K562 (cell line): Measurements from ENCODE around the gene PITHD1. TPM values are rescaled to one million over a fixed set of nuclear protein-coding genes. Genes with fewer than 3 reads are reported as not detected.
A peak's percentile ranks its signal among the peaks of the same experiment; 100 is the strongest.

Experiments used
- ATAC-seq: fragments of 200-7000 bp; cut with Tn5 transposase; 3 replicates; pipeline ENCODE4 v1.9.1; 2020; ENCODE audit warnings: moderate library complexity
- BruUV-seq: library from RNA; stranded (reverse); fragments of 400-500 nt; replicated peaks from 2 replicates; lab custom pipeline; 2021; lab: Mats Ljungman, UMichigan
- CTCF ChIA-PET: fragments of 300-600 bp; formaldehyde crosslinking; extraction: SDS; loops from one replicate; lab custom pipeline; 2021; ENCODE audit warnings: low intra/inter-chr PET ratio; lab: Yijun Ruan, JAX
- POLR2A ChIA-PET: fragments of 300-600, 350-650 bp; sonication (Branson Sonifier 250); formaldehyde crosslinking; extraction: SDS; loops from one replicate; lab custom pipeline; 2021; ENCODE audit warnings: antibody characterized with exemption, inconsistent platforms; lab: Yijun Ruan, JAX
- DNase-seq, 4 experiments: peaks; one replicate each; pipeline versions ENCODE4 v3.0.0 to v3.0.0-alpha.2; 2011 to 2018; ENCODE audit warnings: low spot score in 3 of 4, mixed read lengths in 3 of 4; ENCODE audit errors: extremely low read depth in 1 of 4
- FAIRE-seq: peaks from 2 replicates; lab custom pipeline; 2011; peaks lifted over from hg19 to GRCh38; lab: Jason Lieb, UNC
- H2AFZ ChIP-seq: 2 replicates; pipeline ENCODE4 v1.6.0; 2011; ENCODE audit warnings: low read depth, low read length, control low read depth, inconsistent platforms
- H3K27ac ChIP-seq: fragments of 200-600 bp; 3 replicates; pipeline ENCODE4 v1.8.0; 2011; ENCODE audit warnings: low read depth, mild to moderate bottlenecking, control low read depth, inconsistent platforms, low read length, moderate library complexity, mixed read lengths; ENCODE audit errors: extremely low read depth
- H3K27me3 ChIP-seq, 2 experiments: fragments of 300-600 bp in 1 of 2; 2 replicates in 1 of 2; 3 replicates in 1 of 2; pipeline versions ENCODE4 v1.6.0 to v1.8.0; 2011; ENCODE audit warnings: inconsistent platforms in 2 of 2, low read length in 2 of 2, mild to moderate bottlenecking in 1 of 2, mixed read lengths in 1 of 2, moderate library complexity in 1 of 2; ENCODE audit not compliant: control insufficient read depth in 2 of 2, insufficient read depth in 2 of 2
- H3K36me3 ChIP-seq: fragments of 300-600 bp; 3 replicates; pipeline ENCODE4 v1.8.0; 2011; ENCODE audit warnings: mild to moderate bottlenecking, low read length, inconsistent platforms; ENCODE audit not compliant: control insufficient read depth, insufficient read depth
- H3K4me1 ChIP-seq, 2 experiments: fragments of 200-600 bp in 1 of 2; replicated peaks in 1 of 2; 2 replicates in 1 of 2; 3 replicates in 1 of 2; pipeline versions ENCODE4 v1.5.1 to v1.8.0; 2011; ENCODE audit warnings: inconsistent platforms in 2 of 2, low read length in 2 of 2, mild to moderate bottlenecking in 1 of 2, mixed read lengths in 1 of 2, moderate library complexity in 1 of 2; ENCODE audit not compliant: control insufficient read depth in 2 of 2, insufficient read depth in 2 of 2
- H3K4me2 ChIP-seq: 2 replicates; pipeline ENCODE4 v1.6.1; 2011; ENCODE audit warnings: low read length, control low read depth, inconsistent platforms, mixed read lengths; ENCODE audit not compliant: insufficient read depth
- H3K4me3 ChIP-seq: fragments of 200-600 bp; sonication (generic), shearing (Covaris generic); 2 replicates; pipeline ENCODE4 v1.5.1; 2016; ENCODE audit warnings: control low read depth, inconsistent platforms
- H3K79me2 ChIP-seq: fragments of 200-600 bp; 3 replicates; pipeline ENCODE4 v1.8.0; 2011; ENCODE audit warnings: low read length, inconsistent platforms; ENCODE audit not compliant: control insufficient read depth, insufficient read depth
- H3K9ac ChIP-seq, 2 experiments: 2 replicates each; pipeline versions ENCODE4 v1.6.0 to v1.6.1; 2011; ENCODE audit warnings: low read depth in 2 of 2, low read length in 2 of 2, control low read depth in 1 of 2, inconsistent platforms in 1 of 2, mild to moderate bottlenecking in 1 of 2, mixed read lengths in 1 of 2; ENCODE audit not compliant: insufficient read depth in 1 of 2
- H3K9me1 ChIP-seq: one replicate; pipeline ENCODE4 v1.6.0; 2011; ENCODE audit warnings: inconsistent platforms, mild to moderate bottlenecking, low read length, moderate library complexity; ENCODE audit not compliant: control insufficient read depth, insufficient read depth
- H3K9me3 ChIP-seq: replicated peaks from 2 replicates; pipeline ENCODE4 v1.5.1; 2011; ENCODE audit warnings: low read depth, low read length, inconsistent platforms; ENCODE audit not compliant: control insufficient read depth, insufficient read depth
- H4K20me1 ChIP-seq: replicated peaks from 2 replicates; pipeline ENCODE4 v1.6.1; 2011; ENCODE audit warnings: low read length, inconsistent platforms, mixed read lengths; ENCODE audit not compliant: control insufficient read depth, insufficient read depth
- CREM ChIP-seq: IDR thresholded peaks from 2 replicates; pipeline ENCODE4 v1.6.1; 2014; ENCODE audit warnings: antibody characterized with exemption, low read depth
- CTCFL ChIP-seq: IDR thresholded peaks from 2 replicates; pipeline ENCODE4 v1.6.1; 2011; ENCODE audit warnings: borderline replicate concordance, low read depth, mild to moderate bottlenecking, moderate library complexity, low read length; ENCODE audit not compliant: insufficient read depth, poor library complexity, severe bottlenecking
- DPF2 ChIP-seq: fragments of 450-650 bp; IDR thresholded peaks from 2 replicates; pipeline ENCODE4 v1.6.1; 2016
- ETV5 ChIP-seq: sonication (generic); formaldehyde crosslinking; IDR thresholded peaks from 2 replicates; pipeline ENCODE4 v1.4.0; 2020; ENCODE audit warnings: low read depth, mild to moderate bottlenecking, missing genetic modification reagents
- FOSL1 ChIP-seq: fragments of 200-800 bp; sonication (Bioruptor generic); conservative IDR thresholded peaks from 2 replicates; pipeline ENCODE4 v1.6.1; 2016; ENCODE audit warnings: missing genetic modification characterization, missing compliant biosample characterization
- KAT7 ChIP-seq: sonication (generic); formaldehyde crosslinking; IDR thresholded peaks from 2 replicates; pipeline ENCODE4 v1.8.0; 2022; ENCODE audit warnings: missing genetic modification reagents, mild to moderate bottlenecking, borderline replicate concordance
- RBM22 ChIP-seq: fragments of 200-400 bp; formaldehyde crosslinking; IDR thresholded peaks from 2 replicates; pipeline ENCODE4 v1.6.1; 2018; ENCODE audit warnings: low read length, low read depth; ENCODE audit not compliant: poor library complexity, severe bottlenecking
- SMARCA4 ChIP-seq: fragments of 450-650 bp; IDR thresholded peaks from 2 replicates; pipeline ENCODE4 v1.6.1; 2016
- ZBTB7A ChIP-seq: IDR thresholded peaks from 2 replicates; pipeline ENCODE4 v1.6.1; 2011; ENCODE audit warnings: low read depth, mild to moderate bottlenecking, low read length, moderate library complexity, borderline replicate concordance; ENCODE audit not compliant: control insufficient read depth
- ZNF263 ChIP-seq: sonication (generic); formaldehyde crosslinking; IDR thresholded peaks from 2 replicates; pipeline ENCODE4 v1.8.0; 2022; ENCODE audit warnings: mild to moderate bottlenecking, missing genetic modification reagents, borderline replicate concordance
- ZNF740 ChIP-seq, 3 experiments: fragments of 200-800 bp in 1 of 3; sonication (Bioruptor generic) in 1 of 3; sonication (generic) in 1 of 3; formaldehyde crosslinking in 1 of 3; IDR thresholded peaks; 2 replicates each; pipeline versions ENCODE4 v1.6.1 to v1.8.0; 2016 to 2022; ENCODE audit warnings: mild to moderate bottlenecking in 2 of 3, missing compliant biosample characterization in 2 of 3, missing genetic modification characterization in 2 of 3, missing genetic modification reagents in 1 of 3
- WGBS: fragments of 100-300 bp; shearing (Covaris generic); methylation state at CpG from one replicate; pipeline ENCODE4 v1.1.6; 2016; ENCODE audit warnings: low coverage, mixed read lengths; ENCODE audit not compliant: insufficient coverage; ENCODE audit errors: missing lambda C conversion rate; 5-methylcytosine and 5-hydroxymethylcytosine counted together
- in situ Hi-C: fragments of 300-500 bp; cut with MboI; formaldehyde crosslinking; loops from 4 replicates; pipeline ENCODE4 v1.15.0; 2018; ENCODE audit warnings: inconsistent platforms, mixed read lengths
- intact Hi-C: fragments of 100-400 bp; cut with micrococcal nuclease; formaldehyde crosslinking; loops from 2 replicates; pipeline ENCODE4 v1.14.2; 2022
- polyA plus RNA-seq, 8 experiments: library from polyadenylated mRNA; depleted of rRNA in 4 of 8; stranded (reverse) in 5 of 8; unstranded in 3 of 8; fragments of >200 nt; fragmentation: Nextera tagmentation in 2 of 8; fragmentation: Illumina TruSeq in 1 of 8; extraction: Ambion mirVana in 2 of 8; extraction: Trizol in 1 of 8; gene quantifications; 2 replicates each; pipeline versions ENCODE4 v1.2.1 to v1.2.3, GENCODE V29; 2011 to 2014; ENCODE audit warnings: inconsistent platforms in 1 of 8, missing spikeins in 1 of 8
- total RNA-seq, 7 experiments: library from RNA; depleted of rRNA in 6 of 7; stranded (reverse); fragments of >200 nt in 6 of 7; fragmentation: Illumina TruSeq in 2 of 7; extraction: Trizol in 2 of 7; gene quantifications; 2 replicates each; pipeline versions ENCODE4 v1.2.1 to v1.2.3, GENCODE V29; 2011 to 2021; ENCODE audit warnings: low replicate concordance in 1 of 7

Gene PITHD1
- total and polyA plus RNA-seq, 9 of the 15 experiments (the other 6 are each of a cell fraction or from before 2014, with no cell fraction given), result 46.5 to 175 (median 149) TPM

GRCh38 chr1:23798662-23799142, 20.5 kb downstream of the PITHD1 start (continued):
- TF ChIP-seq CTCFL (peak; percentile 23), KAT7 (CRISPR knock-in tag) (0 out of 2 replicates have a peak, but pooled peaks have one; percentile 35), CREM (peak; percentile 43; the same call in 1 of the 2 replicates)

GRCh38 chr1:23799255-23799569, 21.0 kb downstream of the PITHD1 start:
- TF ChIP-seq FOSL1 (tag) (peak; percentile 88; the same call in 1 of the 2 replicates), RBM22 (no peak), DPF2 (peak; percentile 63; the same call in 1 of the 2 replicates), SMARCA4 (0 out of 2 replicates have a peak, but pooled peaks have one; percentile 10), ZBTB7A (0 out of 2 replicates have a peak, but pooled peaks have one; percentile 69), ETV5 (no peak; the same call in 1 of the 2 replicates), ZNF263 (CRISPR knock-in tag) (peak; percentile 32; the same call in 1 of the 2 replicates), ZNF740 (CRISPR knock-in tag; IDR thresholded peaks at IDR 0.05) (0 out of 2 replicates have a peak, but pooled peaks have one; percentile 32), ZNF740 (tag; IDR thresholded peaks at IDR 0.05) (no peak)
- no peak for DNase-seq
- no peak for ATAC-seq
- 32% methylated on average over 7 of the region's 7 CpGs for WGBS
- peak; percentile 86 for FAIRE-seq
- Histone ChIP-seq H3K9ac (peak overlapping the region; percentile 93 to 98), H3K9me1 (peaks cover 5% of the 10 kb centered on the region), H4K20me1 (no peaks in the 10 kb centered on the region), H3K4me2 (peak overlapping the region; percentile 96), H3K27me3 (no peaks in the 10 kb centered on the region), H2AFZ (peak overlapping the region; percentile 77; the same call in 1 of the 2 replicates), H3K9me3 (no peaks in the 10 kb centered on the region), H3K27ac (peak overlapping the region; percentile 74), H3K79me2 (peaks cover 24% of the 10 kb centered on the region), H3K4me1 (peaks cover 21 to 52% of the 10 kb centered on the region in 2 experiments), H3K4me3 (peak overlapping the region; percentile 80), H3K36me3 (peaks cover 49% of the 10 kb centered on the region; the same call in 2 of the 3 replicates)
- BruUV-seq, result no TSS peak
- POLR2A ChIA-PET, result interaction anchor here (0.5 to 6.8 kb wide), 9 partner anchors 8 to 158 kb away, joined by 3 to 71 read pairs (median 4); partner anchors contain the start of genes LYPLA2 and PITHD1
- in situ Hi-C loops (no loop called here), intact Hi-C loops (no loop called here)
- CTCF ChIA-PET, result no interaction called here
